HG03565 (cell line): ENCODE measurements around the gene GLDN.
"Not testable (repeated sequence)": the region's sequence is repeated elsewhere in the genome, so short reads cannot be mapped to it uniquely, and the experiment has no call there.

ENCODE experiments used
- ATAC-seq: cut with Tn5 transposase; IDR thresholded peaks from one replicate; pipeline ENCODE4 v1.9.1; 2021; ENCODE audit warnings: mild to moderate bottlenecking, moderate library complexity; ENCODE audit not compliant: unreplicated experiment

The GLDN gene

DNA sequence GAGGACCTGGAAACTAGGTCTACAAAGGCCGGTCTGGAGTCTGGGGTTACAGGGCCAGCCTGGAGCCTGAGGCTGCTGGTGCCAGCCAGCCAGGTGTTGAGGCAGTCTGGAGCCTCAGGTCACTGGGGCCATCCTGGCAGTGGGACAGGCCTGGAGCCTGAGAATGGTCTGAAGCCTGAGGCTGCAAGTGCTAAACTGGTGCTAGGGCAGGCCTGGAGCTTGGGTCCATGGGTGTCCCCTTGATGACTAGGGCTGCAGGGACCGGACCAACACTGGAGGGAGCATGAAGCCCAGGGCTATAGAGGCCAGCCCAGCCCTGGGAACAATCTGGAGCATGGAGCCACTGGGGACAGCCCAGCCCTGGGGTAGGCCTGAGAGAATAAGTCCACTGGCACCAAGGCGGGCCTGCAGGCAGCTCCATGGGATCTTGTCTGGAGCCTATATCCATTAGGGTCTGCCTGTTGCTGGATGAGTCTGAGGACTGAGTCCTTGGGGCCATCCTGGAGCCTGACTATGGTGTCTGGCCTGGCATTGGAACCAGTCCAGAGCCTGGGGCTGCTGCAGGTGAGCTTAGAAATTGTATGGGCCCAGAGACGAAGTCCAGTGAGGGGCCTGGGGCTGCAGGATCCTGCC, 101.9 kb downstream of the GLDN start:
- ATAC-seq = no peak

- ATAC-seq = no peak
Observed at GRCh38 chr15:51444112-51444511, 102.7 kb downstream of the GLDN start.

- no peak for ATAC-seq
Observed at GRCh38 chr15:51444807-51445206, 103.4 kb downstream of the GLDN start.

- not testable (repeated sequence) for ATAC-seq
Observed at GRCh38 chr15:51446029-51446744, 104.7 kb downstream of the GLDN start.

DNA sequence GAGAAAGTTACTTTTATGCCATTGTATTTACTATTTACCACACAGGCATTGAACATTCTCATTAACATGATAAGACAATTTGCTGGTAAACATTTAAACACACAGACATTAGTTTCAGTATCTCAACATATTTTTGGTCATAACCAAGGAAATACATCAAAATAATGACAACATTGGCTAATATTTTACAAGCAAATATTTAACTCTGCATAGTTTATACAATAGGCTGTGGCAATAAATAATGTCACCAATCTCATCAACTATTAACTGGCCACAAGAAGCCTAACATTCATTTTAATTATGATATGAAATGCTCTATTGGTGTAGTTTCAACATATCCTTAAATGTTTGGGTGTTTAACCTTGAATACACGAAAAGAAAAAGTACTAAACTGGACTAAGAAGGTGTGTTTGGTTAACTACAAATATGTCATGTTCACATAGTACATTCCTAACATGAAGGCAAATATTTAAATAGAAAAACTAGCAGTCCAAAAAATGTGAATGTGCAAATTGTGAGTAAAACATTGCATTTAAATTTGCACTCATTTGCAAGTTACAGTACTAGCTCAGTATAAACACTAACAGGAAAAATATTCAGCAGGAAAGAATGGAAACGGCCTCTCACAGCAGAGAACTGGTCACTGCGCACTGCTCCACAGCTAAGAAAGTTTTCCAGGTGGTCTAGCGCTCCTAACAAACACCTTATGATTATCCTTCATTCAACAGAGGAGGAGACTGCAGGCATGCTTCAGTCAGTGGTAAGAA, 106.6 kb downstream of the GLDN start:
- ATAC-seq = no peak

GRCh38 chr15:51448622-51449399, 107.4 kb downstream of the GLDN start:
- ATAC-seq = no peak

DNA sequence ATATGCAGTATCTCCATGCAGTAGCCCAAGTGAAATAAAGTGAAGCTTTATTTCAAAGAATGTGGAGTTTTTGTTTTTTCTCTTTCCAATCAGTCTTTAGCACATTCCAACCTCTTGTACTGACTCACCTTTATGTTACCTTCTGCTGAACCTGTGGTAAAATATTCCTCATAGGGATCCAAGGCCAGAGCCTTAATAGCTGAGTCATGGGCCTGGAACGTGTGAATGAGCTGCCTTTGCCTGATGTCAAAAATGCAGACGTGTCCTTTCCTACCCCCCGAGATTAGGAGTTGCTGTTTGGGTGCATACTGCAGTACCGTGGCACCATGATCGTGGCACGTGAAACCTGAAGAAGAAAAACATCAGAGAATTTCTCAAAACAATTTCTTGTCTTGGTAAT, 108.5 kb downstream of the GLDN start:
- no peak for ATAC-seq
